Measurements from ENCODE around the gene ITCH.

GRCh38 chr20:34322267-34323105 is 40.6 kb upstream of the ITCH start:
- TF ChIP-seq CTCF (conservative IDR thresholded peaks at IDR 0.05 in 1 of 2, IDR thresholded peaks at IDR 0.05 in 1 of 2; ENCODE audit: extremely low read depth in 1 of 2, insufficient read depth in 1 of 2, low read depth in 1 of 2, low read length in 2 of 2), result no peak
- TF ChIP-seq EZH2 (IDR thresholded peaks at IDR 0.05; ENCODE audit: borderline replicate concordance, low read length), result no peak
